ENCODE measurements around the gene CXCR3. TPM values are rescaled to one million over a fixed set of nuclear protein-coding genes. Genes with fewer than 3 reads are reported as not detected.

CXCR3 gene
- total and polyA plus RNA-seq, 2 of the 13 experiments (the other 11 are each of a cell fraction or from before 2014, with no cell fraction given), result 0.18 TPM; not detected in 1

GRCh38 chrX:71638409-71638808 is 20.1 kb upstream of the CXCR3 start:
- WGBS (ENCODE audit: low lambda C conversion rate), result 50% methylated on average over 4 of the region's 4 CpGs
- H3K4me2 ChIP-seq (ENCODE audit: low read depth, low read length), result peak overlapping the region; percentile 47; the same call in 1 of the 2 replicates
- intact Hi-C loops (cut with micrococcal nuclease; ENCODE audit: unreplicated experiment), result no loop called here
- CTCF ChIA-PET (ENCODE audit: low intra/inter-chr PET ratio, low total read pairs), result no interaction called here
- no peaks in the 10 kb centered on the region for H3K9me3 ChIP-seq (ENCODE audit: low read length)
- ATAC-seq (no peak), DNase-seq (ENCODE audit: low spot score) (no peak), FAIRE-seq (no peak)
- H3K9ac ChIP-seq (ENCODE audit: insufficient read depth, low read depth, low read length), result no peak overlapping the region
- H3K27ac ChIP-seq (ENCODE audit: extremely low read length, insufficient read depth, low read length), result no peak overlapping the region
- H3K36me3 ChIP-seq (replicated peaks in 1 of 2; ENCODE audit: control insufficient read depth in 1 of 2, insufficient read depth in 2 of 2, low read length in 2 of 2), result no peaks in the 10 kb centered on the region
- no TSS peak for BruUV-seq (replicated peaks)
- H2AFZ ChIP-seq (ENCODE audit: low read length), result no peak overlapping the region
- in situ Hi-C loops (cut with HindIII; ENCODE audit: extremely low pct_ligation_motif_present, low pct_unique_long_range_greater_than_20kb), result no loop called here
- H3K27me3 ChIP-seq (ENCODE audit: control insufficient read depth in 1 of 2, insufficient read depth in 2 of 2, low read length in 2 of 2), result no peaks in the 10 kb centered on the region; a peak in 1 of 5 replicates
- peaks cover 22% of the 10 kb centered on the region for H3K4me1 ChIP-seq (ENCODE audit: insufficient read depth, low read length)
- TF ChIP-seq HOXA3 (CRISPR knock-in tag; IDR thresholded peaks at IDR 0.05), result no peak
- TF ChIP-seq HNRNPL (IDR thresholded peaks at IDR 0.05; ENCODE audit: low read depth, low read length), result no peak
- H3K79me2 ChIP-seq (ENCODE audit: insufficient read depth, low read length), result no peaks in the 10 kb centered on the region
- POLR2A ChIA-PET, result no interaction called here
- H4K20me1 ChIP-seq (ENCODE audit: insufficient read depth, low read length), result no peaks in the 10 kb centered on the region
- no peak overlapping the region for H3K4me3 ChIP-seq (replicated peaks in 1 of 3; ENCODE audit: insufficient read depth in 1 of 3, low read depth in 2 of 3, low read length in 3 of 3)

- Histone ChIP-seq H4K20me1 (ENCODE audit: insufficient read depth, low read length) (no peaks in the 10 kb centered on the region), H3K79me2 (ENCODE audit: insufficient read depth, low read length) (no peaks in the 10 kb centered on the region), H3K27me3 (ENCODE audit: control insufficient read depth in 1 of 2, insufficient read depth in 2 of 2, low read length in 2 of 2) (no peaks in the 10 kb centered on the region; a peak in 1 of 5 replicates), H3K9me3 (ENCODE audit: low read length) (no peaks in the 10 kb centered on the region), H3K4me3 (replicated peaks in 1 of 3; ENCODE audit: insufficient read depth in 1 of 3, low read depth in 2 of 3, low read length in 3 of 3) (peak overlapping the region in 2 of 3 experiments; percentile 16 to 23; a peak in 2 of 6 replicates), H3K36me3 (replicated peaks in 1 of 2; ENCODE audit: control insufficient read depth in 1 of 2, insufficient read depth in 2 of 2, low read length in 2 of 2) (no peaks in the 10 kb centered on the region), H3K27ac (ENCODE audit: extremely low read length, insufficient read depth, low read length) (no peak overlapping the region), H3K4me1 (ENCODE audit: insufficient read depth, low read length) (peaks cover 27% of the 10 kb centered on the region), H3K4me2 (ENCODE audit: low read depth, low read length) (peak overlapping the region; percentile 47), H2AFZ (ENCODE audit: low read length) (no peak overlapping the region), H3K9ac (ENCODE audit: insufficient read depth, low read depth, low read length) (no peak overlapping the region)
- CTCF ChIA-PET (ENCODE audit: low intra/inter-chr PET ratio, low total read pairs), result no interaction called here
- peak; percentile 52; the same call in 2 of the 3 replicates for ATAC-seq
- no peak for FAIRE-seq
- no TSS peak for BruUV-seq (replicated peaks)
- intact Hi-C loops (cut with micrococcal nuclease; ENCODE audit: unreplicated experiment) (no loop called here), in situ Hi-C loops (cut with HindIII; ENCODE audit: extremely low pct_ligation_motif_present, low pct_unique_long_range_greater_than_20kb) (no loop called here)
- 17% methylated on average over 4 of the region's 4 CpGs for WGBS (ENCODE audit: low lambda C conversion rate)
- POLR2A ChIA-PET, result no interaction called here
- TF ChIP-seq GPBP1L1 (CRISPR knock-in tag; IDR thresholded peaks at IDR 0.05) (no peak), ISL2 (CRISPR knock-in tag; IDR thresholded peaks at IDR 0.05) (no peak), RNF2 (conservative IDR thresholded peaks at IDR 0.05; ENCODE audit: low read depth) (no peak), ZNF496 (CRISPR knock-in tag; IDR thresholded peaks at IDR 0.05; ENCODE audit: insufficient replicate concordance) (no peak), MYNN (CRISPR knock-in tag; IDR thresholded peaks at IDR 0.05; ENCODE audit: low read depth) (no peak), THAP8 (CRISPR knock-in tag; IDR thresholded peaks at IDR 0.05; ENCODE audit: borderline replicate concordance) (no peak), ZNF777 (CRISPR knock-in tag; IDR thresholded peaks at IDR 0.05) (no peak), MTF2 (CRISPR knock-in tag; IDR thresholded peaks at IDR 0.05; ENCODE audit: borderline replicate concordance) (no peak), ZNF260 (CRISPR knock-in tag; IDR thresholded peaks at IDR 0.05; ENCODE audit: borderline replicate concordance, low read depth) (no peak), ZFP1 (CRISPR knock-in tag; IDR thresholded peaks at IDR 0.05) (no peak), ZUFSP (CRISPR knock-in tag; IDR thresholded peaks at IDR 0.05; ENCODE audit: borderline replicate concordance) (no peak), GTF2F1 (IDR thresholded peaks at IDR 0.05; ENCODE audit: low read length) (no peak), FOXA1 (IDR thresholded peaks at IDR 0.05) (no peak), FOXA1 (CRISPR knock-in tag; IDR thresholded peaks at IDR 0.05) (no peak), CREB3 (CRISPR knock-in tag; IDR thresholded peaks at IDR 0.05) (no peak)
- DNase-seq (ENCODE audit: low spot score), result no peak
Measured at GRCh38 chrX:71637848-71638247, 19.5 kb upstream of the CXCR3 start.

All from HepG2 (cell line).